K562 (cell line): ENCODE measurements around the gene HPD. TPM values are rescaled to one million over a fixed set of nuclear protein-coding genes. Genes with fewer than 3 reads are reported as not detected.
A peak's percentile ranks its signal among the peaks of the same experiment; 100 is the strongest.

Experiments used
- CBX3 ChIP-seq, 2 experiments: IDR thresholded peaks; 1 replicate in 1 of 2; 2 replicates in 1 of 2; pipeline ENCODE4 v1.6.1; 2012; ENCODE audit warnings: inconsistent platforms in 2 of 2, low read length in 2 of 2, borderline replicate concordance in 1 of 2, control low read depth in 1 of 2
- CHD2 ChIP-seq: IDR thresholded peaks from 2 replicates; pipeline ENCODE4 v1.6.1; 2011; ENCODE audit warnings: low read depth, low read length
- FOSL1 ChIP-seq: fragments of 200-800 bp; sonication (Bioruptor generic); conservative IDR thresholded peaks from 2 replicates; pipeline ENCODE4 v1.6.1; 2016; ENCODE audit warnings: missing genetic modification characterization, missing compliant biosample characterization
- HMGN3 ChIP-seq: IDR thresholded peaks from 2 replicates; pipeline ENCODE4 v1.6.1; 2011; ENCODE audit warnings: borderline replicate concordance, low read depth, mild to moderate bottlenecking, mixed read lengths, low read length; ENCODE audit not compliant: insufficient read length; ENCODE audit errors: extremely low read depth
- HNRNPLL ChIP-seq: fragments of 200-400 bp; formaldehyde crosslinking; IDR thresholded peaks from 2 replicates; pipeline ENCODE4 v1.6.1; 2017; ENCODE audit warnings: low read length, low read depth, mild to moderate bottlenecking; ENCODE audit not compliant: poor library complexity, severe bottlenecking
- NFRKB ChIP-seq: fragments of 450-650 bp; IDR thresholded peaks from 2 replicates; pipeline ENCODE4 v1.6.1; 2016; ENCODE audit warnings: low read depth
- RAD51 ChIP-seq: fragments of 450-650 bp; IDR thresholded peaks from 2 replicates; pipeline ENCODE4 v1.7.1; 2016; ENCODE audit warnings: low read depth, mild to moderate bottlenecking, borderline replicate concordance
- RBM14 ChIP-seq: fragments of 200-400 bp; formaldehyde crosslinking; IDR thresholded peaks from 2 replicates; pipeline ENCODE4 v1.6.1; 2018; ENCODE audit warnings: low read depth, mild to moderate bottlenecking, low read length, moderate library complexity, borderline replicate concordance; ENCODE audit not compliant: insufficient read depth
- TAF15 ChIP-seq: fragments of 200-400 bp; formaldehyde crosslinking; IDR thresholded peaks from 2 replicates; pipeline ENCODE4 v1.6.1; 2017; ENCODE audit warnings: mild to moderate bottlenecking, low read depth, low read length, moderate library complexity
- TCF7L2 ChIP-seq: fragments of 150-350 bp; IDR thresholded peaks from 2 replicates; pipeline ENCODE4 v1.6.1; 2016; ENCODE audit warnings: low read depth, mild to moderate bottlenecking, low read length, moderate library complexity
- VEZF1 ChIP-seq: fragments of 200-800 bp; sonication (Bioruptor generic); IDR thresholded peaks from 2 replicates; pipeline ENCODE4 v1.6.1; 2017; ENCODE audit warnings: missing genetic modification characterization, missing compliant biosample characterization
- ZNF274 ChIP-seq: IDR thresholded peaks from 2 replicates; pipeline ENCODE4 v1.6.1; 2011; ENCODE audit warnings: low read depth, mild to moderate bottlenecking, low read length, moderate library complexity, borderline replicate concordance
- ZNF668 ChIP-seq: fragments of 250-450 bp; sonication (Bioruptor Pico); IDR thresholded peaks from 2 replicates; pipeline ENCODE4 v1.8.0; 2022; ENCODE audit warnings: mild to moderate bottlenecking, inconsistent platforms
- ZNF75A ChIP-seq: fragments of 450-650 bp; formaldehyde crosslinking; IDR thresholded peaks from 2 replicates; pipeline ENCODE4 v1.4.0; 2020; ENCODE audit warnings: mild to moderate bottlenecking
- polyA plus RNA-seq, 8 experiments: library from polyadenylated mRNA; depleted of rRNA in 4 of 8; stranded (reverse) in 5 of 8; unstranded in 3 of 8; fragments of >200 nt; fragmentation: Nextera tagmentation in 2 of 8; fragmentation: Illumina TruSeq in 1 of 8; extraction: Ambion mirVana in 2 of 8; extraction: Trizol in 1 of 8; gene quantifications; 2 replicates each; pipeline versions ENCODE4 v1.2.1 to v1.2.3, GENCODE V29; 2011 to 2014; ENCODE audit warnings: inconsistent platforms in 1 of 8, missing spikeins in 1 of 8
- total RNA-seq, 7 experiments: library from RNA; depleted of rRNA in 6 of 7; stranded (reverse); fragments of >200 nt in 6 of 7; fragmentation: Illumina TruSeq in 2 of 7; extraction: Trizol in 2 of 7; gene quantifications; 2 replicates each; pipeline versions ENCODE4 v1.2.1 to v1.2.3, GENCODE V29; 2011 to 2021; ENCODE audit warnings: low replicate concordance in 1 of 7
- TF ChIP-seq, protein P1 (sequence below), 2 experiments: fragments of 450-650 bp in 1 of 2; sonication (generic) in 1 of 2; formaldehyde crosslinking; conservative IDR thresholded peaks; 2 replicates each; pipeline versions ENCODE4 v1.4.0 to v1.8.1; 2020 to 2022; ENCODE audit warnings: mild to moderate bottlenecking in 1 of 2, missing genetic modification reagents in 1 of 2
- TF ChIP-seq, protein P2 (sequence below): fragments of 450-650 bp; IDR thresholded peaks from 2 replicates; pipeline ENCODE4 v1.6.1; 2016

Gene HPD
- total and polyA plus RNA-seq, 9 of the 15 experiments (the other 6 are each of a cell fraction or from before 2014, with no cell fraction given), result 0.06 to 0.29 (median 0.07) TPM; not detected in 4

DNA sequence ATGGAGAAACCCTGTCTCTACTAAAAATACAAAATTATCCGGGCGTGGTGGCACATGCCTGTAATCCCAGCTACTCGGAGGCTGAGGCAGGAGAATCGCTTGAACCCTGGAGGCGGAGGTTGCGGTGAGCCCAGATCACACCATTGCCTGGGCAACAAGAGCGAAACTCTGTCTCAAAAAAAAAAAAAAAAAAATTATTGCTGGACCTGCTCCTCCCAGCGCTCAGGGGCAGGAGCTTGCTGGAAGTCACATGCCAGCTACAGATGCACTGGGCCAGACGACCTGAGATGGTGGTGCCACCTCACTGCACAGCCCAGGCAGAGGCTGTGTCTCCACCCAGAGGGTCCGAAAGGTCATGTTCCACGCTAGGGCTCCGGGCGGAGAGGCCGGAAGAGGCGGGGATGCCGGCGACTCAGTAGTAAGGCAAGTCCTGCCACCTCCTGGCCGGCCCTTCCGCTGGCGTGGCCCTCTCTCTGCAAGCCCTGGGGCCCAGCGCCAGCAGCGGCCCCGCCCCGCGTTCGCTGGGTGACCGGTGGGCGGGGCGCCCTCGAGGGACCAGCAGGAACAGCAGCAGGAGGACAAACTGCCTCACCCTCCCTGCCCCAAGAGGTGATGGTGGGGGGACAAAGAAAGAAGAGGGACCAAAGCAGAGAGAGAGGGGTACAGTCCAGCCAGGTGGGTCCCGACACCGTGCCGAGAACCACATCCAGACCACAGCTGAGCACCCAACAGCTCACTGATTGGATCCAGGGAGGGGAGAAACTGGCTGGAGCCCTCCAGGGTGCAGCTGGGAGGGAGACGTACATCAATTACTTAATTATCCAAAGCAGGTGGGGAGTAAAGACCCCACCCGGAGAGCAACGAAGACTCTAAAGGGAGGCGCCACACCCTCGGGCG lies 61.6 kb downstream of the HPD start (continued):
- peak; percentile 87 for TF ChIP-seq VEZF1 (CRISPR knock-in tag)
- TF ChIP-seq ZNF75A (CRISPR knock-in tag), result no peak
- peak; percentile 76 for TF ChIP-seq HNRNPLL
- TF ChIP-seq ZNF668 (CRISPR knock-in tag), result no peak
- TF ChIP-seq TAF15, result no peak
- no peak; the same call in 1 of the 2 replicates for TF ChIP-seq FOSL1
- no peak for TF ChIP-seq CBX3 (IDR thresholded peaks at IDR 0.05; ENCODE audit: borderline replicate concordance in 1 of 2, low read length in 2 of 2)
- TF ChIP-seq, protein P1, sequence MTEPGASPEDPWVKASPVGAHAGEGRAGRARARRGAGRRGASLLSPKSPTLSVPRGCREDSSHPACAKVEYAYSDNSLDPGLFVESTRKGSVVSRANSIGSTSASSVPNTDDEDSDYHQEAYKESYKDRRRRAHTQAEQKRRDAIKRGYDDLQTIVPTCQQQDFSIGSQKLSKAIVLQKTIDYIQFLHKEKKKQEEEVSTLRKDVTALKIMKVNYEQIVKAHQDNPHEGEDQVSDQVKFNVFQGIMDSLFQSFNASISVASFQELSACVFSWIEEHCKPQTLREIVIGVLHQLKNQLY (CRISPR knock-in tag; conservative IDR thresholded peaks at IDR 0.05), result no peak
- no peak for TF ChIP-seq TCF7L2
- no peak for TF ChIP-seq CHD2
- 0 out of 2 replicates have a peak, but pooled peaks have one; percentile 30 for TF ChIP-seq NFRKB
- TF ChIP-seq ZNF274, result no peak
- TF ChIP-seq RBM14, result no peak
- TF ChIP-seq RAD51, result no peak
- TF ChIP-seq HMGN3, result peak; percentile 97
- TF ChIP-seq, protein P2, sequence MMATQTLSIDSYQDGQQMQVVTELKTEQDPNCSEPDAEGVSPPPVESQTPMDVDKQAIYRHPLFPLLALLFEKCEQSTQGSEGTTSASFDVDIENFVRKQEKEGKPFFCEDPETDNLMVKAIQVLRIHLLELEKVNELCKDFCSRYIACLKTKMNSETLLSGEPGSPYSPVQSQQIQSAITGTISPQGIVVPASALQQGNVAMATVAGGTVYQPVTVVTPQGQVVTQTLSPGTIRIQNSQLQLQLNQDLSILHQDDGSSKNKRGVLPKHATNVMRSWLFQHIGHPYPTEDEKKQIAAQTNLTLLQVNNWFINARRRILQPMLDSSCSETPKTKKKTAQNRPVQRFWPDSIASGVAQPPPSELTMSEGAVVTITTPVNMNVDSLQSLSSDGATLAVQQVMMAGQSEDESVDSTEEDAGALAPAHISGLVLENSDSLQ, result no peak; the same call in 1 of the 2 replicates
